ENCODE results near the gene ERICH6B. TPM values are rescaled to one million over a fixed set of nuclear protein-coding genes. Genes with fewer than 3 reads are reported as not detected.
A peak's percentile ranks its signal among the peaks of the same experiment; 100 is the strongest.

Gene ERICH6B
- total RNA-seq, 1 donor from 2014 or later, result not detected

DNA sequence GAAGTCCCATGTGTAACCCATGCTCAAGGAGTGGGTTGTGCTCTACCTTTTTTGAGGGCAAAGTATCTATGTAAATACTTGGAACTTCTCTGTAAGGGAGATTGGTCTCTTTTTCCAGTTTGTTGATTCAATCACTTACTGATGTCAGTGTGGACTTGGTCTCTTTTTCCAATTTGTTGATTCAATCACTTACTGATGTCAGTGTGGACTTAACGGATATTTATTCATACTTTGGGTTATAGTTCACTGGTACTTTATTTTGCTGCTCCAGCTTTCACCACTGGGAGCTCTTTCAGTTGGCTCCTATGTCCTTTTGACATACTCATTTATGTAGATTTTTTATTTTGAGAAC lies 114.4 kb downstream of the ERICH6B start:
- no peaks in the 10 kb centered on the region for H3K9me3 Mint-ChIP-seq
- peaks cover 12% of the 10 kb centered on the region for H3K4me1 Mint-ChIP-seq
- DNase-seq (ENCODE audit: low read depth, low spot score), result no peak
- no peaks in the 10 kb centered on the region for H3K27me3 Mint-ChIP-seq (ENCODE audit: low read depth)
- peak overlapping the region; percentile 52 for H3K27ac Mint-ChIP-seq (ENCODE audit: unreplicated experiment)
- H3K4me3 Mint-ChIP-seq, result no peak overlapping the region
- peaks cover 45% of the 10 kb centered on the region for H3K36me3 Mint-ChIP-seq (ENCODE audit: low read depth)
- TF ChIP-seq, protein P1, sequence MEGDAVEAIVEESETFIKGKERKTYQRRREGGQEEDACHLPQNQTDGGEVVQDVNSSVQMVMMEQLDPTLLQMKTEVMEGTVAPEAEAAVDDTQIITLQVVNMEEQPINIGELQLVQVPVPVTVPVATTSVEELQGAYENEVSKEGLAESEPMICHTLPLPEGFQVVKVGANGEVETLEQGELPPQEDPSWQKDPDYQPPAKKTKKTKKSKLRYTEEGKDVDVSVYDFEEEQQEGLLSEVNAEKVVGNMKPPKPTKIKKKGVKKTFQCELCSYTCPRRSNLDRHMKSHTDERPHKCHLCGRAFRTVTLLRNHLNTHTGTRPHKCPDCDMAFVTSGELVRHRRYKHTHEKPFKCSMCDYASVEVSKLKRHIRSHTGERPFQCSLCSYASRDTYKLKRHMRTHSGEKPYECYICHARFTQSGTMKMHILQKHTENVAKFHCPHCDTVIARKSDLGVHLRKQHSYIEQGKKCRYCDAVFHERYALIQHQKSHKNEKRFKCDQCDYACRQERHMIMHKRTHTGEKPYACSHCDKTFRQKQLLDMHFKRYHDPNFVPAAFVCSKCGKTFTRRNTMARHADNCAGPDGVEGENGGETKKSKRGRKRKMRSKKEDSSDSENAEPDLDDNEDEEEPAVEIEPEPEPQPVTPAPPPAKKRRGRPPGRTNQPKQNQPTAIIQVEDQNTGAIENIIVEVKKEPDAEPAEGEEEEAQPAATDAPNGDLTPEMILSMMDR (conservative IDR thresholded peaks at IDR 0.05), result no peak

DNA sequence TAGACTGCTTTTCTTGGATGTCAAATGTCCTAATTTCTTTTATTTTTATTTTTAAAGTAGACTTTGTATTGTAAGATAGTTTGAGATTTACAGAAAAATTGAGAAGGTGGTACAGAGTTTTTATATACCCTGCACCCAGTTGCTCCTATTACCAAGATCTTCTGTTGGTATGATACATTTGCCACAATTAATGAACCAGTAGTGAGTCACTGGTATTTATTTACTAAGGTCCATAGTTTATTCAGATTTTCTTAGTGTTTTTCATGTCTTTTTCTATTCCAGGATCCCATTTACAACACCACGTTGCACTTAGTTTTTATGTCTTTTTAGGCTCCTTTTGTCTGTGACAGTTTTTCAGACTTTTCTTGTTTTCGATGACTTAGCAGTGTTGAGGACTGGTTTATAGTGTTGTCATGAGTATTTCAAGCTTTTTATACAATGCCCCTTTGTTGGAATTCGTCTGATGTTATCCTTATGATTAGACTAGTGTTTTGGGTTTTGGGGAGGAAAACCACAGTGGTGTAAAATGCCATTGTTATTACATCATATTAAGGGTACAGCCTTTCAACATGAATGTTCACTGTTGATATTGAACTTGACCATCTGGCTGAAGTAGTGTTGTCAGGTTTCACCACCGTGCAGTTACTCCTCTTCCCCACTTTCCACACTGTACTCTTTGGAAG lies 114.9 kb downstream of the ERICH6B start:
- no peaks in the 10 kb centered on the region for H3K9me3 Mint-ChIP-seq
- peaks cover 45% of the 10 kb centered on the region for H3K36me3 Mint-ChIP-seq (ENCODE audit: low read depth)
- no peaks in the 10 kb centered on the region for H3K27me3 Mint-ChIP-seq (ENCODE audit: low read depth)
- H3K4me3 Mint-ChIP-seq, result no peak overlapping the region
- DNase-seq (ENCODE audit: low read depth, low spot score), result no peak
- TF ChIP-seq, protein P1 (conservative IDR thresholded peaks at IDR 0.05), result no peak
- peak overlapping the region; percentile 52 for H3K27ac Mint-ChIP-seq (ENCODE audit: unreplicated experiment)
- peaks cover 12% of the 10 kb centered on the region for H3K4me1 Mint-ChIP-seq

DNA sequence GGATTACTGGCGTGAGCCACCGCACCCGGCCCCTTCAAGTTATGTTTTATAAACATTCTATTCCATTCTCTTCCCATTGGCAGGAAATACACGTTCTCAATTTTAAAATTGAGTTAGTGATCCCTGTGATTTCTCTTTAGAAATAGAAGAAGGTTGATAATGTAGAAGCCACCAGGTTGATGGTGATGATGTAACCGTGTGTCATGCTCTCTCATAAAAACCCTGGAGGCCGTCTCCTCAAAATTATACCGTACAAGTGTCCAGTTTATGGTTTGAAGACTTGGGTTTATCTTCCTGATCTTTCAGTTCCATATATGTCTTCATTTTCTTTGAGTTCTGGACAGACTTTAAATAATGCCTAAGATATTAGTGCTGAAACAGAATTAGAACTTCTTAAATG lies 118.6 kb downstream of the ERICH6B start:
- Mint-ChIP-seq H3K9me3 (no peaks in the 10 kb centered on the region), H3K27me3 (ENCODE audit: low read depth) (no peaks in the 10 kb centered on the region), H3K36me3 (ENCODE audit: low read depth) (peaks cover 32% of the 10 kb centered on the region), H3K4me3 (no peak overlapping the region), H3K27ac (ENCODE audit: unreplicated experiment) (no peak overlapping the region), H3K4me1 (peaks cover 12% of the 10 kb centered on the region)
- DNase-seq (ENCODE audit: low read depth, low spot score), result no peak
- TF ChIP-seq, protein P1 (conservative IDR thresholded peaks at IDR 0.05), result no peak

DNA sequence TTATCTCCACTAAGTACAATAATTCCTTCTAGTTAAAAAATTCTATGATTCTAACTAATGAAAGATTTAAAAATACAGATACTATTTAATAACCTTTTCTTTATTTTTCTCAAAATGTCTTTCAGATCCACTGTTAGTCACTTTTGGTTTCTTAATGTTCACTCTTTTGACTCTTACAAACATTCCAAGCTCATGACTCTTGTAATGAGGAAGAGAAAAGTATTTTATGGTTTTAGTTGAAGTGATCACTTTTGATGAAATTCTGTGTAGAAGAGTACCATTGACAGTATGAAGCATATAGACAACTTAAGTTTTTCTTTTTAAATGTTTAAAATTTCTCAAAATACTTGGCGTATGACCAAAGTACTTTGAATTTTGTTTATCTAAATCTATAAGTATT lies 123.0 kb downstream of the ERICH6B start:
- Mint-ChIP-seq H3K36me3 (ENCODE audit: low read depth) (peaks cover 11% of the 10 kb centered on the region), H3K4me1 (no peaks in the 10 kb centered on the region), H3K4me3 (no peak overlapping the region), H3K9me3 (no peaks in the 10 kb centered on the region), H3K27me3 (ENCODE audit: low read depth) (no peaks in the 10 kb centered on the region), H3K27ac (ENCODE audit: unreplicated experiment) (no peak overlapping the region)
- TF ChIP-seq, protein P1 (conservative IDR thresholded peaks at IDR 0.05), result no peak
- no peak for DNase-seq (ENCODE audit: low read depth, low spot score)

Other genes starting within 250 kb of the ERICH6B start
- 14.0 and 15.4 TPM in 2 replicates for gene SLC25A30, start 197.4 kb downstream of the ERICH6B start, total RNA-seq
- gene COG3, start 150.8 kb downstream of the ERICH6B start, total RNA-seq, result 19.1 and 19.3 TPM in 2 replicates
- gene CBY2, start 86.6 kb upstream of the ERICH6B start, total RNA-seq, result not detected in 2 replicates
- gene SIAH3, start 236.0 kb upstream of the ERICH6B start, total RNA-seq, result 0.36 and 0.42 TPM in 2 replicates

Measured in neural crest cell (in vitro differentiated cells).